Ovary (tissue), 9 donors: Measurements from ENCODE around the gene PTPRJ. TPM values are rescaled to one million over a fixed set of nuclear protein-coding genes. Genes with fewer than 3 reads are reported as not detected.
"Not testable (repeated sequence)": the region's sequence is repeated elsewhere in the genome, so short reads cannot be mapped to it uniquely, and the experiment has no call there.

Experiments used
- DNase-seq, 5 donors: peaks; one replicate each; pipeline ENCODE4 v3.0.0-alpha.2; 2019 to 2020
- H3K27ac ChIP-seq, 2 donors: fragments of 200-600 bp; one replicate each; pipeline versions ENCODE4 v1.5.1 to v1.8.0; 2019 to 2022
- H3K27me3 ChIP-seq: fragments of 200-600 bp; one replicate; pipeline ENCODE4 v1.8.0; 2022
- H3K36me3 ChIP-seq: fragments of 200-600 bp; sonication (generic); one replicate; pipeline ENCODE4 v1.5.1; 2019
- H3K4me1 ChIP-seq: one replicate; pipeline ENCODE4 v1.8.1; 2013; ENCODE audit warnings: mild to moderate bottlenecking, moderate library complexity; ENCODE audit not compliant: insufficient read depth
- H3K4me3 ChIP-seq: fragments of 200-600 bp; sonication (generic); one replicate; pipeline ENCODE4 v1.5.1; 2017
- H3K9me3 ChIP-seq, 2 donors: fragments of 200-600 bp in 1 of 2; sonication (generic) in 1 of 2; one replicate each; pipeline versions ENCODE4 v1.5.1 to v1.8.1; 2013 to 2019; ENCODE audit warnings: mild to moderate bottlenecking in 1 of 2, moderate library complexity in 1 of 2
- EP300 ChIP-seq: sonication (generic); formaldehyde crosslinking; IDR thresholded peaks from one replicate; pipeline ENCODE4 v1.6.1; 2017; ENCODE audit warnings: antibody characterized with exemption
- POLR2A ChIP-seq: fragments of 450-650 bp; IDR thresholded peaks from one replicate; pipeline ENCODE4 v1.6.1; 2017; ENCODE audit warnings: antibody characterized with exemption, mild to moderate bottlenecking, moderate library complexity
- WGBS, 3 donors: extraction: QIAGEN DNeasy Blood & Tissue Kit in 1 of 3; methylation state at CpG; one replicate each; pipeline versions ENCODE4 v1.1.5 to v1.1.7; 2013 to 2017; 5-methylcytosine and 5-hydroxymethylcytosine counted together
- intact Hi-C, 4 donors: fragments of 100-400 bp; cut with DNase I; formaldehyde crosslinking; loops; one replicate each; pipeline versions ENCODE4 v1.11.0 to v1.15.1; 2022 to 2023
- polyA plus RNA-seq, 2 donors: library from polyadenylated mRNA; stranded (reverse); fragments of 200-250 nt in 1 of 2; fragments of 350-450 nt in 1 of 2; fragmentation: Illumina TruSeq in 1 of 2; extraction: RNeasy Lipid Tissue Mini Kit (QIAGEN cat#74804) in 1 of 2; gene quantifications; one replicate each; pipeline ENCODE4 v1.2.3, GENCODE V29; 2013 to 2014
- total RNA-seq, 7 donors: library from RNA; depleted of rRNA in 2 of 7; stranded (reverse); fragments of >200 nt in 2 of 7; fragmentation: NEBNext Ultra II Directional in 3 of 7; extraction: Animal tissue kit (Norgen Biotek cat#: 25700) in 3 of 7; gene quantifications; one replicate each; pipeline versions ENCODE4 v1.1.0 to v1.2.4, GENCODE V29; 2016 to 2023
- TF ChIP-seq, protein P1 (sequence below), 3 donors: fragments of 450-650 bp in 2 of 3; fragments of 200-600 bp in 1 of 3; IDR thresholded peaks; one replicate each; pipeline versions ENCODE4 v1.5.1 to v1.8.0; 2016 to 2022; ENCODE audit warnings: antibody characterized with exemption in 3 of 3, mild to moderate bottlenecking in 1 of 3
- donor health status: DM: no; HTN: no; CAD: no; lungs with moderate emphysema.
- donor health status: DM: no; HTN: no; CAD: no.
- donor health status: Bipolar disorder and iron deficiency.
- donor health status: DM: yes; HTN: yes; CAD: no.
- donor health status: DM: no; HTN: no; CAD: no.
- donor health status: DM: yes; HTN: yes; CAD: no.

The PTPRJ gene
- total and polyA plus RNA-seq, 9 donors = 1.6 to 16.1 (median 5.5) TPM

GRCh38 chr11:48018528-48019216 is 38.3 kb downstream of the PTPRJ start:
- DNase-seq = no peak
- Histone ChIP-seq H3K4me3 (no peak overlapping the region), H3K9me3 (no peaks in the 10 kb centered on the region), H3K36me3 (no peaks in the 10 kb centered on the region), H3K27me3 (no peaks in the 10 kb centered on the region), H3K27ac (no peak overlapping the region), H3K4me1 (no peaks in the 10 kb centered on the region)
- 67 to 71% (median 70%) methylated on average over 15 of the region's 15 CpGs for WGBS, 3 donors
- intact Hi-C loops = no loop called here
- TF ChIP-seq POLR2A (no peak), EP300 (no peak)
- TF ChIP-seq, protein P1, sequence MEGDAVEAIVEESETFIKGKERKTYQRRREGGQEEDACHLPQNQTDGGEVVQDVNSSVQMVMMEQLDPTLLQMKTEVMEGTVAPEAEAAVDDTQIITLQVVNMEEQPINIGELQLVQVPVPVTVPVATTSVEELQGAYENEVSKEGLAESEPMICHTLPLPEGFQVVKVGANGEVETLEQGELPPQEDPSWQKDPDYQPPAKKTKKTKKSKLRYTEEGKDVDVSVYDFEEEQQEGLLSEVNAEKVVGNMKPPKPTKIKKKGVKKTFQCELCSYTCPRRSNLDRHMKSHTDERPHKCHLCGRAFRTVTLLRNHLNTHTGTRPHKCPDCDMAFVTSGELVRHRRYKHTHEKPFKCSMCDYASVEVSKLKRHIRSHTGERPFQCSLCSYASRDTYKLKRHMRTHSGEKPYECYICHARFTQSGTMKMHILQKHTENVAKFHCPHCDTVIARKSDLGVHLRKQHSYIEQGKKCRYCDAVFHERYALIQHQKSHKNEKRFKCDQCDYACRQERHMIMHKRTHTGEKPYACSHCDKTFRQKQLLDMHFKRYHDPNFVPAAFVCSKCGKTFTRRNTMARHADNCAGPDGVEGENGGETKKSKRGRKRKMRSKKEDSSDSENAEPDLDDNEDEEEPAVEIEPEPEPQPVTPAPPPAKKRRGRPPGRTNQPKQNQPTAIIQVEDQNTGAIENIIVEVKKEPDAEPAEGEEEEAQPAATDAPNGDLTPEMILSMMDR (IDR thresholded peaks at IDR 0.05) = no peak

GRCh38 chr11:48019217-48019584 is 38.8 kb downstream of the PTPRJ start:
- Histone ChIP-seq H3K4me3 (no peak overlapping the region), H3K36me3 (no peaks in the 10 kb centered on the region), H3K4me1 (no peaks in the 10 kb centered on the region), H3K27me3 (no peaks in the 10 kb centered on the region), H3K9me3 (no peaks in the 10 kb centered on the region), H3K27ac (no peak overlapping the region)
- TF ChIP-seq, protein P1 (IDR thresholded peaks at IDR 0.05) = no peak
- TF ChIP-seq EP300 (no peak), POLR2A (no peak)
- DNase-seq = no peak
- 74 to 80% (median 78%) methylated on average over 6 of the region's 6 CpGs for WGBS, 3 donors
- intact Hi-C loops = no loop called here

DNA sequence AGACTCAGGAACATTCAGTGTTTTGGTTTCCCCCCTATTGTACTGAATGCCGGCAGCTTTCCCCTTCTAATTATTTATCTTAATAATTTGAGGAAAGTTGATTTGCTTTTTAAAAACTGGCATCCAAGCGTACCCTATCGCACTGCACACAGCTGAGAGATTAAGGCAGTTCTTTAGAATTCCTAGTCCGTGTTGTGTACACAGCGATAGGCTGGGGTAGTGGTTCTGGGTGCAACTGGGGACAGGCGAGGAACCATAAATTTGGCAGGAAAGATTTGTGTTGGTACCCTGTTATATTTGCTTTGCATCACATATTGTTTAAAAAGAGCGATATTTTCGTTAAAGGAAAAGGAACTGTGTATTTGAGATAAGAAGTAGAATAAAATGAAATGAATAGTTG is 39.2 kb downstream of the PTPRJ start:
- TF ChIP-seq, protein P1 (IDR thresholded peaks at IDR 0.05) = no peak
- no peak for TF ChIP-seq EP300
- no peak for TF ChIP-seq POLR2A
- Histone ChIP-seq H3K27ac (no peak overlapping the region), H3K36me3 (no peaks in the 10 kb centered on the region), H3K4me1 (no peaks in the 10 kb centered on the region), H3K27me3 (no peaks in the 10 kb centered on the region), H3K4me3 (no peak overlapping the region), H3K9me3 (no peaks in the 10 kb centered on the region)
- DNase-seq = no peak
- intact Hi-C loops = no loop called here
- 80 to 90% (median 88%) methylated on average over 8 of the region's 8 CpGs for WGBS, 3 donors

DNA sequence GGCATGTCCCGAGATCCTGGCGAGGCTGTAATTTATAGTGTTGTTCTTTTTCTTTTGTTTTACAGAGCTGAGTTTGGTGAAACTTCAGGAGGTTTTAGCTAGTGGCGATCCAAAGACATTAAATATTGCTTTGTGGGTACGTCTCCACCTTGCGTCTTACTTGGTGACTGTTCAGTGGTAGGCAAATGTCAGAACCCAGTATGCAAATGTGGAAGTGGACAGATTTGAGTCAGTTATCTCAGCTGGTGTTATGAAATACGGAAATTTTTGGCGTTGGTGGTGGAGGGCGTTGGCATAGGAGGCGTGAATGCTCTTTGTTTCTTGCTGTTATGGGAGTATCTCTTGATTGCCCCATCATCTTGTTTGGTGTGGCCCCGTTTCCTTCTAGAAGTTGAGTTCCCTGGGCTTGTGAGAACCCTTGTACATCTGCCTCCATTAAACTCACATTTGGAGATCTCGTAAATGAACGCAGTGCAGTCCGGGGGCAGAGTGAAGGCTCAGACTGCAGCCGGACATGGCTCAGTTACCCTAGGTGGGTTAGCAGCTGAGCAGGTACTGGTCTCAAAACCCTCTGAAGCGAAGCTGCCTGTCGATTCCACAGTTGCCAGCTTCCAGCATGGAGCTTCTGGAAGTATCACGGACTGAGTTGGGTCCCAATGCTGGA is 39.9 kb downstream of the PTPRJ start:
- no peaks in the 10 kb centered on the region for H3K27me3 ChIP-seq
- no peaks in the 10 kb centered on the region for H3K36me3 ChIP-seq
- no peak for DNase-seq
- intact Hi-C loops = no loop called here
- no peaks in the 10 kb centered on the region for H3K4me1 ChIP-seq
- H3K27ac ChIP-seq = no peak overlapping the region
- no peaks in the 10 kb centered on the region for H3K9me3 ChIP-seq
- TF ChIP-seq, protein P1 (IDR thresholded peaks at IDR 0.05) = no peak
- TF ChIP-seq EP300 (no peak), POLR2A (no peak)
- 94 to 95% (median 95%) methylated on average over 17 of the region's 17 CpGs for WGBS, 3 donors
- no peak overlapping the region for H3K4me3 ChIP-seq

DNA sequence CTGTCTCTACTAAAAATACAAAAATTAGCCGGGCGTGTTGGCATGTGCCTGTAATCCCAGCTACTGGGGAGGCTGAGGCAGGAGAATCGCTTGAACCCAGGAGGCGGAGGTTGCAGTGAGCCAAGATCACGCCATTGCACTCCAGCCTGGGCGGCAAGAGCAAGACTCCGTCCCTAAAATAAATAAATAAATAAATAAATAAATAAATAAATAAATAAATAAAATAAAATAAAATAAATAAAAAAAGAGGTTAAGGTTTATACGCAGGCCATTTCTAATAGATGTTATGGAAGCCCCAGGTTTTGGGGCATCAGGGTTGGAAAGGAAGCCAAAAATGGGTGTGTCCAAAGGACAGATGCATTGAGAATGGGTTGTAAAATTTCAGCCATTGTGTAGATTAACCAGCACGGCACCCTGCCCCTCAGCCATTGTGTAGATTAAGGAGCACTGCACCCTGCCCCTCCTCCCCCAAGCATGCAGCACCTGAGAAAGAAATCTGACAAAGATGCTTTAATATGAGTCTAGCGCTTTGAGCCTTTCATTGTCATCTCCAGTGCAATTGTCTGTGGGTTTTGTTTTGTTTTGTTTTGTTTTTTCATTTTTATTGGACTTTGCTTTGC is 41.0 kb downstream of the PTPRJ start:
- H3K27me3 ChIP-seq, H3K4me3 ChIP-seq, H3K4me1 ChIP-seq, H3K9me3 ChIP-seq, H3K27ac ChIP-seq, DNase-seq, H3K36me3 ChIP-seq, intact Hi-C loops: not testable (repeated sequence)
- WGBS, 3 donors = 94 to 97% (median 96%) methylated on average over 10 of the region's 10 CpGs
